ENCODE data around the gene NUBPL.
A peak's percentile ranks its signal among the peaks of the same experiment; 100 is the strongest.

NUBPL gene

GRCh38 chr14:31877255-31877798 lies 316.1 kb downstream of the NUBPL start:
- peak; percentile 51 to 71 for DNase-seq (ENCODE audit: low read depth in 2 of 2)
- TF ChIP-seq CTCF (IDR thresholded peaks at IDR 0.05; ENCODE audit: low read depth, low read length) = no peak
- peak overlapping the region in 1 of 2 donors; percentile 19 for H3K4me3 ChIP-seq (replicated peaks in 1 of 2; ENCODE audit: low read depth in 2 of 2, low read length in 2 of 2)

- no peak for TF ChIP-seq CTCF (IDR thresholded peaks at IDR 0.05; ENCODE audit: low read depth, low read length)
- DNase-seq (ENCODE audit: low read depth in 2 of 2) = no peak
- H3K4me3 ChIP-seq (replicated peaks in 1 of 2; ENCODE audit: low read depth in 2 of 2, low read length in 2 of 2) = no peak overlapping the region
Observed at GRCh38 chr14:31879661-31880348, 318.6 kb downstream of the NUBPL start.

DNA sequence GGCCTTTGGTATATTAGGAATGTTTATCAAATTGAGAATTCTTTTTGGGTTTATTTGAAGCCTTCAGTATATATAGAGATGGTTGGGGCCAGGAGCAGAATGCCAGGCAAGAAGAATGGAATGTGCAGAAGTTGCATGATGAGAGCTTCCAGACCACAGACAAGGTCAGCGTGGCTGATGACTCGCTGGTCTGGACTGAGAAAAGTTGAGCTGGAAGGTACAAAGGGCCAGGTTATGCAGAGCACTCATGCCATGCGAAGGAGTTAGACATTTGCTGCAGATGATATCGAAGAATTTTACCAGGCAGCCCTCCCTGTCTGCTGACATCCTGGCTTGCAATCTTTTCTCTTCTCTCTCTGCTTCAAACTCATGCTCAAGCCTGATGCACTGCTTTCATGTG lies 319.7 kb downstream of the NUBPL start:
- TF ChIP-seq CTCF (IDR thresholded peaks at IDR 0.05; ENCODE audit: low read depth, low read length) = no peak
- no peak overlapping the region for H3K4me3 ChIP-seq (replicated peaks in 1 of 2; ENCODE audit: low read depth in 2 of 2, low read length in 2 of 2)
- DNase-seq (ENCODE audit: low read depth in 2 of 2) = peak; percentile 76 to 94

DNA sequence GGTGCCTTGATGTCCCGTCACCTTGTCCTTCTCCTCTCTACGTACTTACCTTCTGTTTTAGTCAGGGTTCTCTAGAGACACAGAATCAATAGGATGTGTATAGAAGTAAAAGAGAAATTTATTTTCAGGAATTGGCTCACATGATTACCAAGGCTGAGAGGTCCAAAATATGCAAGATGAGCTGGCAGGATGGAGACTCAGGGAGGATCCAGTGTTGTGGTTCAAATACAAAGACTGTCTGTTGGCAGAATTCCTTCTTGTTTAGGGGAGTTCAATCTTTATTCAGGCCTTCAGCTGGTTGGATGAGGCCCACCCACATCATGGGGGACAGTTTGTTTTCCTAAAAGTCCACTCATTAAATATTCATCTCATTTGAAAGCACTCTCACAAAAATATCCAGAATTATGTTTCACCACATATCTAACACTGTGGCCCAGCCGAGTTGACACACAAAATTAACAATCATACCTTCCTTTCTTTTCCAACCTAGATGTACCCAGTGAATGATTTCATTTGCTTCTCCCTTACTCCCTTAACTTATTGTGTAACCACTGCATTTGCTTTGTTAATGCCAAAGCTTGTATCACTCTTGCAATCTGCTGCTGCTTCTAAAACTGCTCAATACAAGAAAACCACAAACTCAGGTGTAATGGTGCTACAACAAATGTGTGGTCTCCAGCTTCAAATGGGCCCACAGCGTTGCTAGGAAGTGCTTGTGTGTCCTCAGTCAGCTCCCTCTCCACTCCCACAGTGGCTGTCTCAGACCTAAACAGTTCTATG lies 320.5 kb downstream of the NUBPL start:
- DNase-seq (ENCODE audit: low read depth in 2 of 2) = peak; percentile 7 to 61
- TF ChIP-seq CTCF (IDR thresholded peaks at IDR 0.05; ENCODE audit: low read depth, low read length) = no peak
- no peak overlapping the region for H3K4me3 ChIP-seq (replicated peaks in 1 of 2; ENCODE audit: low read depth in 2 of 2, low read length in 2 of 2)

- no peak for DNase-seq (ENCODE audit: low read depth in 2 of 2)
- no peak for TF ChIP-seq CTCF (IDR thresholded peaks at IDR 0.05; ENCODE audit: low read depth, low read length)
- H3K4me3 ChIP-seq (replicated peaks in 1 of 2; ENCODE audit: low read depth in 2 of 2, low read length in 2 of 2) = no peak overlapping the region
Observed at GRCh38 chr14:31884238-31884637, 323.0 kb downstream of the NUBPL start.

GRCh38 chr14:31884776-31885379 lies 323.7 kb downstream of the NUBPL start:
- no peak overlapping the region for H3K4me3 ChIP-seq (replicated peaks in 1 of 2; ENCODE audit: low read depth in 2 of 2, low read length in 2 of 2)
- peak; percentile 10 to 68 for DNase-seq (ENCODE audit: low read depth in 2 of 2)
- no peak for TF ChIP-seq CTCF (IDR thresholded peaks at IDR 0.05; ENCODE audit: low read depth, low read length)
